ENCODE measurements around the gene LUM.

LUM gene, protein sequence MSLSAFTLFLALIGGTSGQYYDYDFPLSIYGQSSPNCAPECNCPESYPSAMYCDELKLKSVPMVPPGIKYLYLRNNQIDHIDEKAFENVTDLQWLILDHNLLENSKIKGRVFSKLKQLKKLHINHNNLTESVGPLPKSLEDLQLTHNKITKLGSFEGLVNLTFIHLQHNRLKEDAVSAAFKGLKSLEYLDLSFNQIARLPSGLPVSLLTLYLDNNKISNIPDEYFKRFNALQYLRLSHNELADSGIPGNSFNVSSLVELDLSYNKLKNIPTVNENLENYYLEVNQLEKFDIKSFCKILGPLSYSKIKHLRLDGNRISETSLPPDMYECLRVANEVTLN

DNA sequence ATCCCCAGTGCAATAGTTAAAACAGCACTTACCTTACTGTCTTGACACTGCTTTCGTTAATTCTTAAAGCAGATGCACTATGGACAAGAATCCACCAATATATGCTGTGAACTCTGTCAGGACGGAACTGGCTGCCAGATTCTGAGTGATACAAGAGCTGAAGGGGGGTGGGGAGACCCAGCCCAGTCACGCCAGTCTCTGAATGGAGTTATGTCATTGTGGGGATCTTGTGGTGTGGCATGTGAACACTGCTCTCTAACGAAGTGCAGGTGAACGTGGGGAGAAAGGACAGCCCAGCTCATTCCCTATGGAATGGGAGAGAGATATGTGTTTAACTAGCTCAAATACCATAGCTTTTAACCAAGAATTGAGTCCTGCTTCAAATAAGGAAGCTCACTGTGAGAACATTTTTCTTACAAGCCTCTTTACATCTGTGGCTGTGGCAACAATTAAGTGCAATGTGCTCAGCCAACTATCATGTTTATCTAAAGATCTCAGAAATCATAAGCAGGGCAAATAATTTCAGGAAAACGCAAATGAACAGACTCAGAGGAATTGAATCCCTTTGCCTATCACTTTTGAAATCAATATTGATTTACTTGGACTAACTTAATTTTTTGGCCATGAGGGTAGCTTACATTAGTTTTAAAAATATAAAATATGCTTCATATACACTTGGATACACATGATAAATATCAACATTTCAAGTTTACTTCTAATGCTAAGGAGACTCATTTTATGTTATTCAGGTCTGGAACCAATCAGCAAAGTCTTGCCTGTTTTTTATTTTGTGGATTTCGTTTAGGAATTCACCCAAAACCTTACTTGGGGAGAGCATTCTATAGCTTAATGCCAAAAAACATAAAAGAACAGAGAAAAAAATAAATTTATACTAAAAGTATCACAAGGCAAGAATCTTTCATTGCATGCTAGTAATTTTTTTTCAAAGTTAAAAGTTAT is at the start of gene LUM:
Gene LUM (minus strand): TSS at position 129 of the 960 bp plus-strand sequence. CDS start 2,515 bp downstream, outside the sequence.
- Histone ChIP-seq H3K9ac (ENCODE audit: low read length) (no peak within 1 kb of the TSS), H4K20me1 (ENCODE audit: insufficient read depth, low read length) (no peaks in the 10 kb centered on the region), H3K9me3 (replicated peaks; ENCODE audit: insufficient read depth, low read length) (no peaks in the 10 kb centered on the region), H3F3A (ENCODE audit: insufficient read depth, low read length) (no peaks in the 10 kb centered on the region), H3K27me3 (replicated peaks; ENCODE audit: insufficient read depth, low read length) (no peaks in the 10 kb centered on the region), H3K4me2 (ENCODE audit: low read depth, low read length) (no peak within 1 kb of the TSS), H2AFZ (ENCODE audit: low read length) (no peak within 1 kb of the TSS), H3K79me2 (ENCODE audit: low read length) (no peaks in the 10 kb centered on the region), H3K9me2 (replicated peaks; ENCODE audit: insufficient read depth, low read length) (no peaks in the 10 kb centered on the region), H3K4me1 (ENCODE audit: low read length) (no peaks in the 10 kb centered on the region), H3K36me3 (replicated peaks; ENCODE audit: insufficient read depth, low read length) (no peaks in the 10 kb centered on the region), H3K4me3 (ENCODE audit: low read length) (no peak within 1 kb of the TSS), H3K27ac (ENCODE audit: low read length) (no peak within 1 kb of the TSS)
- DNase-seq, result no peak
- TF ChIP-seq, protein P1, sequence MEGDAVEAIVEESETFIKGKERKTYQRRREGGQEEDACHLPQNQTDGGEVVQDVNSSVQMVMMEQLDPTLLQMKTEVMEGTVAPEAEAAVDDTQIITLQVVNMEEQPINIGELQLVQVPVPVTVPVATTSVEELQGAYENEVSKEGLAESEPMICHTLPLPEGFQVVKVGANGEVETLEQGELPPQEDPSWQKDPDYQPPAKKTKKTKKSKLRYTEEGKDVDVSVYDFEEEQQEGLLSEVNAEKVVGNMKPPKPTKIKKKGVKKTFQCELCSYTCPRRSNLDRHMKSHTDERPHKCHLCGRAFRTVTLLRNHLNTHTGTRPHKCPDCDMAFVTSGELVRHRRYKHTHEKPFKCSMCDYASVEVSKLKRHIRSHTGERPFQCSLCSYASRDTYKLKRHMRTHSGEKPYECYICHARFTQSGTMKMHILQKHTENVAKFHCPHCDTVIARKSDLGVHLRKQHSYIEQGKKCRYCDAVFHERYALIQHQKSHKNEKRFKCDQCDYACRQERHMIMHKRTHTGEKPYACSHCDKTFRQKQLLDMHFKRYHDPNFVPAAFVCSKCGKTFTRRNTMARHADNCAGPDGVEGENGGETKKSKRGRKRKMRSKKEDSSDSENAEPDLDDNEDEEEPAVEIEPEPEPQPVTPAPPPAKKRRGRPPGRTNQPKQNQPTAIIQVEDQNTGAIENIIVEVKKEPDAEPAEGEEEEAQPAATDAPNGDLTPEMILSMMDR (IDR thresholded peaks at IDR 0.05; ENCODE audit: low read length), result no peak
- TF ChIP-seq EZH2 (optimal IDR thresholded peaks at IDR 0.05; ENCODE audit: low read depth, low read length), result no peak
- no peak for TF ChIP-seq EZH2phosphoT487 (IDR thresholded peaks at IDR 0.05; ENCODE audit: low read length)

DNA sequence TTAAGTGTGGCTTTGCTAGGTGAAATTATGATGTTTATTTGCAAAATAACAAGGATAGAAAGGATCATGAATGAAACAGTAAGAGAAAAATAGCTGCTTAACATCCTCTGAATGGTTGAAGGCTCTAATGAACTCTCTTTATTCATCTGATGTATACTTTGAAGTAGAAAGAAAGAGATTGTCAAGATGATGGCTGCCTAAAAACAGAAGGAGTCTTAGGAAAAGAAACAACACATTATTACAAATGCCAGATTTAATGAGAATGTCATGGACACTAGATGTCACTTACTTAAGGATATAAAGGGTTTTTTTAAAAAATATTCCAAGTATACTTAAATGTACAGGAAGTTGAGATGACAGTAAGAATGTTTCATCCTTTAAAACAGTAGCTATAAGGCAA is 49.7 kb upstream of the LUM start:
- H2AFZ ChIP-seq (ENCODE audit: low read length), result no peak overlapping the region
- H3K9me3 ChIP-seq (replicated peaks; ENCODE audit: insufficient read depth, low read length), result no peaks in the 10 kb centered on the region
- no peaks in the 10 kb centered on the region for H3K36me3 ChIP-seq (replicated peaks; ENCODE audit: insufficient read depth, low read length)

DNA sequence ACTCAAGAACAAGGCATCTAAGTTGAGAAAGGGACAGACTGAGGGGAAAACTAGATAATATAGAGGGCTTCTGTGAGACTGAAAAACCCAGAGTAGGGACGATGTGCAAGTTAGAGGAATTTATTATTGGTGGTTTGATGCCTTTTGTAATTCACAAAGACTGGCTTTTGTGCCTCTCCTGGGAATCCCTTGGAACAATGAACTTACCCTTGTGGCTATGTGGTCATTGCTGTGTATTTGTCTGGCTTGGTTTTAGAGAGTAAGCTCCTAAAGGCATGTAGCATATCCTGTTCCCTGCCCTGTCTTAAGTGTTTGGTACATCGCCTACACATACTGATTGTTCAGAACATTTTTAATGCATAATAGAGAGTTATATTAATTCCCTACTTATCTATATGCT is 44.7 kb upstream of the LUM start:
- Histone ChIP-seq H3K4me3 (ENCODE audit: low read length) (no peak overlapping the region), H3K27me3 (replicated peaks; ENCODE audit: insufficient read depth, low read length) (no peaks in the 10 kb centered on the region), H3K27ac (ENCODE audit: low read length) (no peak overlapping the region), H2AFZ (ENCODE audit: low read length) (no peak overlapping the region), H3K9ac (ENCODE audit: low read length) (no peak overlapping the region), H3F3A (ENCODE audit: insufficient read depth, low read length) (no peaks in the 10 kb centered on the region), H3K79me2 (ENCODE audit: low read length) (no peaks in the 10 kb centered on the region), H3K9me2 (replicated peaks; ENCODE audit: insufficient read depth, low read length) (no peaks in the 10 kb centered on the region), H3K4me2 (ENCODE audit: low read depth, low read length) (no peak overlapping the region), H3K4me1 (ENCODE audit: low read length) (no peaks in the 10 kb centered on the region), H3K36me3 (replicated peaks; ENCODE audit: insufficient read depth, low read length) (no peaks in the 10 kb centered on the region), H4K20me1 (ENCODE audit: insufficient read depth, low read length) (no peaks in the 10 kb centered on the region), H3K9me3 (replicated peaks; ENCODE audit: insufficient read depth, low read length) (no peaks in the 10 kb centered on the region)
- DNase-seq, result no peak
- TF ChIP-seq EZH2 (optimal IDR thresholded peaks at IDR 0.05; ENCODE audit: low read depth, low read length) (no peak), EZH2phosphoT487 (IDR thresholded peaks at IDR 0.05; ENCODE audit: low read length) (no peak)
- TF ChIP-seq, protein P1 (IDR thresholded peaks at IDR 0.05; ENCODE audit: low read length), result no peak

More for the DNA sequence above, 49.7 kb upstream of the LUM start:
- Histone ChIP-seq H3K4me3 (ENCODE audit: low read length) (no peak overlapping the region), H3K4me1 (ENCODE audit: low read length) (no peaks in the 10 kb centered on the region), H3K27me3 (replicated peaks; ENCODE audit: insufficient read depth, low read length) (no peaks in the 10 kb centered on the region), H3K79me2 (ENCODE audit: low read length) (no peaks in the 10 kb centered on the region), H4K20me1 (ENCODE audit: insufficient read depth, low read length) (no peaks in the 10 kb centered on the region), H3K9ac (ENCODE audit: low read length) (no peak overlapping the region), H3K27ac (ENCODE audit: low read length) (no peak overlapping the region), H3K9me2 (replicated peaks; ENCODE audit: insufficient read depth, low read length) (no peaks in the 10 kb centered on the region), H3K4me2 (ENCODE audit: low read depth, low read length) (no peak overlapping the region), H3F3A (ENCODE audit: insufficient read depth, low read length) (no peaks in the 10 kb centered on the region)
- no peak for TF ChIP-seq EZH2 (optimal IDR thresholded peaks at IDR 0.05; ENCODE audit: low read depth, low read length)
- TF ChIP-seq, protein P1 (IDR thresholded peaks at IDR 0.05; ENCODE audit: low read length), result no peak
- TF ChIP-seq EZH2phosphoT487 (IDR thresholded peaks at IDR 0.05; ENCODE audit: low read length), result no peak
- no peak for DNase-seq

All from MM.1S (cell line).